Measurements from ENCODE around the gene PRR15L. TPM values are rescaled to one million over a fixed set of nuclear protein-coding genes. Genes with fewer than 3 reads are reported as not detected.

Gene PRR15L
- total and polyA plus RNA-seq, 2 donors (not counting 1 experiment from before 2014, with no cell fraction given) = not detected

- peaks cover 13% of the 10 kb centered on the region for H3K79me2 ChIP-seq (ENCODE audit: control insufficient read depth, insufficient read depth, low read length)
Measured at GRCh38 chr17:47973541-47973940, 15.9 kb upstream of the PRR15L start.

GRCh38 chr17:47970725-47971499 is 13.2 kb upstream of the PRR15L start, which contains the start of gene CDK5RAP3:
Gene CDK5RAP3 (plus strand): TSS chr17:47971113. CDS start chr17:47971147, 34 bp downstream.
- Histone ChIP-seq H3K27ac (ENCODE audit: insufficient read depth, low read length) (peak within 1 kb of the TSS; percentile 91), H3K9me3 (ENCODE audit: control insufficient read depth, insufficient read depth, low read depth, low read length) (no peaks in the 10 kb centered on the region), H2AFZ (ENCODE audit: low read length) (peak within 1 kb of the TSS; percentile 98), H4K20me1 (ENCODE audit: control insufficient read depth, extremely low read depth, insufficient read depth, low read length) (no peaks in the 10 kb centered on the region), H3K9ac (ENCODE audit: insufficient read depth, low read length) (peak within 1 kb of the TSS; percentile 75), H3K4me3 (replicated peaks in 1 of 4; ENCODE audit: control extremely low read depth in 1 of 4, insufficient read depth in 1 of 4, low read depth in 3 of 4, low read length in 4 of 4) (peak within 1 kb of the TSS; percentile 56 to 92 (median 86)), H3K4me1 (ENCODE audit: control insufficient read depth, extremely low read depth, insufficient read depth, low read length) (peaks cover 12% of the 10 kb centered on the region), H3K36me3 (ENCODE audit: control insufficient read depth, insufficient read depth, low read length) (peaks cover 11% of the 10 kb centered on the region), H3K4me2 (ENCODE audit: extremely low read depth, insufficient read depth, low read length) (peak within 1 kb of the TSS; percentile 96), H3K27me3 (ENCODE audit: control insufficient read depth, insufficient read depth, low read length) (no peaks in the 10 kb centered on the region), H3K79me2 (ENCODE audit: control insufficient read depth, insufficient read depth, low read length) (peaks cover 13% of the 10 kb centered on the region)
- peak; percentile 98 to 99 for DNase-seq (ENCODE audit: low read depth in 2 of 2)
- TF ChIP-seq EZH2 (IDR thresholded peaks at IDR 0.05; ENCODE audit: low read length, missing control alignments) = no peak
- peak; percentile 76 to 77 for TF ChIP-seq CTCF (conservative IDR thresholded peaks at IDR 0.05 in 1 of 2, IDR thresholded peaks at IDR 0.05 in 1 of 2; ENCODE audit: low read depth in 1 of 2, low read length in 2 of 2)

More at GRCh38 chr17:47973541-47973940, 15.9 kb upstream of the PRR15L start:
- TF ChIP-seq CTCF (conservative IDR thresholded peaks at IDR 0.05 in 1 of 2, IDR thresholded peaks at IDR 0.05 in 1 of 2; ENCODE audit: low read depth in 1 of 2, low read length in 2 of 2) (no peak), EZH2 (IDR thresholded peaks at IDR 0.05; ENCODE audit: low read length, missing control alignments) (no peak)
- no peaks in the 10 kb centered on the region for H3K27me3 ChIP-seq (ENCODE audit: control insufficient read depth, insufficient read depth, low read length)
- H3K27ac ChIP-seq (ENCODE audit: insufficient read depth, low read length) = no peak overlapping the region
- no peaks in the 10 kb centered on the region for H4K20me1 ChIP-seq (ENCODE audit: control insufficient read depth, extremely low read depth, insufficient read depth, low read length)
- no peak overlapping the region for H3K9ac ChIP-seq (ENCODE audit: insufficient read depth, low read length)
- peaks cover 15% of the 10 kb centered on the region for H3K36me3 ChIP-seq (ENCODE audit: control insufficient read depth, insufficient read depth, low read length)
- H3K4me1 ChIP-seq (ENCODE audit: control insufficient read depth, extremely low read depth, insufficient read depth, low read length) = peaks cover 6% of the 10 kb centered on the region
- H3K4me2 ChIP-seq (ENCODE audit: extremely low read depth, insufficient read depth, low read length) = no peak overlapping the region
- no peaks in the 10 kb centered on the region for H3K9me3 ChIP-seq (ENCODE audit: control insufficient read depth, insufficient read depth, low read depth, low read length)
- no peak overlapping the region for H2AFZ ChIP-seq (ENCODE audit: low read length)
- DNase-seq (ENCODE audit: low read depth in 2 of 2) = no peak
- H3K4me3 ChIP-seq (replicated peaks in 1 of 4; ENCODE audit: control extremely low read depth in 1 of 4, insufficient read depth in 1 of 4, low read depth in 3 of 4, low read length in 4 of 4) = no peak overlapping the region

GRCh38 chr17:47969930-47970724 is 12.4 kb upstream of the PRR15L start:
- Histone ChIP-seq H3K4me1 (ENCODE audit: control insufficient read depth, extremely low read depth, insufficient read depth, low read length) (peaks cover 12% of the 10 kb centered on the region), H3K4me3 (replicated peaks in 1 of 4; ENCODE audit: control extremely low read depth in 1 of 4, insufficient read depth in 1 of 4, low read depth in 3 of 4, low read length in 4 of 4) (peak overlapping the region in 3 of 4 experiments; percentile 26 to 45 (median 28)), H4K20me1 (ENCODE audit: control insufficient read depth, extremely low read depth, insufficient read depth, low read length) (no peaks in the 10 kb centered on the region), H3K9ac (ENCODE audit: insufficient read depth, low read length) (no peak overlapping the region), H3K4me2 (ENCODE audit: extremely low read depth, insufficient read depth, low read length) (peak overlapping the region; percentile 95), H3K9me3 (ENCODE audit: control insufficient read depth, insufficient read depth, low read depth, low read length) (no peaks in the 10 kb centered on the region), H3K27ac (ENCODE audit: insufficient read depth, low read length) (no peak overlapping the region), H3K36me3 (ENCODE audit: control insufficient read depth, insufficient read depth, low read length) (peaks cover 9% of the 10 kb centered on the region), H3K27me3 (ENCODE audit: control insufficient read depth, insufficient read depth, low read length) (no peaks in the 10 kb centered on the region), H2AFZ (ENCODE audit: low read length) (peak overlapping the region; percentile 98), H3K79me2 (ENCODE audit: control insufficient read depth, insufficient read depth, low read length) (peaks cover 13% of the 10 kb centered on the region)
- TF ChIP-seq EZH2 (IDR thresholded peaks at IDR 0.05; ENCODE audit: low read length, missing control alignments) (no peak), CTCF (conservative IDR thresholded peaks at IDR 0.05 in 1 of 2, IDR thresholded peaks at IDR 0.05 in 1 of 2; ENCODE audit: low read depth in 1 of 2, low read length in 2 of 2) (no peak)
- DNase-seq (ENCODE audit: low read depth in 2 of 2) = no peak
